Measurements from ENCODE around the gene THSD4.

Gene THSD4

DNA sequence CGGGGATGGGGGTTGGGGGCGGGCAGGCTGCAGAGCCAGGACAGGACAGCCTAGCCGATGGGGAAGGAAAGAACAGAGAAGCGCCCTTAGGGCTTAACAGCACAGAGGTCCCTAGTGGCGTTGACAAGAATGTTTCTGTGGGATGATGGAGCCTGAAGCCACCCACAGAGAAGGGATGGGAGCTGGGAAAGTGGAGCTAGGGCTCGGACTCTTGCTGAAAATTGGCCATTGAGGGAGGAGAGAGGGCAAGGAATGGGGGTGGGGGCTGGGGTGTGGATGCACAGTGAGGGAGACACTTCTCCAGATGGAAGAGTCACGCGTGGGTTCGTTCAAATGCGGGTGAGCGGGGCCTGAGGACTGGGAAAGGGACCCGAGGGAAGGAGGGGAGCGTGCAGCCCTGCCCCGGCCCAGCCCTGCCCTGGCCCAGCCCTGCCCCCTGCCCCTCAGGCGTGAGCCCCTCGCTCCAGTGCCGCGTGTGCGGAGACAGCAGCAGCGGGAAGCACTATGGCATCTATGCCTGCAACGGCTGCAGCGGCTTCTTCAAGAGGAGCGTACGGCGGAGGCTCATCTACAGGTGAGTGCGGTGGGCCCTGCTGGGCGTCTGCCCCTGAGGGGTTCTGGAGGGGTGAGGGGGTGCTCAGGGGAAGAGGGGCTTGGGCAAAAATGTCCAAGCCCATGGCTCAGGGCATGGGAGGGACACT is 695.9 kb downstream of the THSD4 start:
- DNase-seq: no peak
- in situ Hi-C loops (cut with MboI; ENCODE audit: low pct_unique_long_range_greater_than_20kb, low sequenced_read_pairs): no loop called here

DNA sequence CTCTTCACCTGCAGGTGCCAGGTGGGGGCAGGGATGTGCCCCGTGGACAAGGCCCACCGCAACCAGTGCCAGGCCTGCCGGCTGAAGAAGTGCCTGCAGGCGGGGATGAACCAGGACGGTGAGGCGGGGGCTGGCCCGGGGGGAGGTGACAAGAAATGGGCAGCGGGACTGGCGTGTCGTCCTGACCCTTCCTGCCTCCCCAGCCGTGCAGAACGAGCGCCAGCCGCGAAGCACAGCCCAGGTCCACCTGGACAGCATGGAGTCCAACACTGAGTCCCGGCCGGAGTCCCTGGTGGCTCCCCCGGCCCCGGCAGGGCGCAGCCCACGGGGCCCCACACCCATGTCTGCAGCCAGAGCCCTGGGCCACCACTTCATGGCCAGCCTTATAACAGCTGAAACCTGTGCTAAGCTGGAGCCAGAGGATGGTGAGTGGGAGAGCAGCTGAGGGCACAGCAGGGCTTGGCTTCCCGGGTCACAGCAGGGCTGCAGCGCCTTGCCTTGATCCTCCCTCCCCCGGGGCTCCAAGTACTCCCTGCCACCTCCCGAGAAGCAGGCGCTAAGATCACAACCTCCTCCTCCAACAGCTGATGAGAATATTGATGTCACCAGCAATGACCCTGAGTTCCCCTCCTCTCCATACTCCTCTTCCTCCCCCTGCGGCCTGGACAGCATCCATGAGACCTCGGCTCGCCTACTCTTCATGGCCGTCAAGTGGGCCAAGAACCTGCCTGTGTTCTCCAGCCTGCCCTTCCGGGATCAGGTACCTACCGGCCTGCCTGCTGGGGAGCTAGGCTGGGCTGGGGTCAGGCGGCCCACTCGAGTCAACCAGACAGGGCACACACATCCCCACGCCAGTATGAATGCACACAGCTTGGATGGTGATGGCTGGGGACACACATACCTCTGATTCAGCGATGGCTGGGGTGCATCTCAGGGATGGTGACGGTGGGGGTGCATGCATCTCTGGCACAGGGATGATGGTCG is 696.8 kb downstream of the THSD4 start:
- DNase-seq: no peak
- in situ Hi-C loops (cut with MboI; ENCODE audit: low pct_unique_long_range_greater_than_20kb, low sequenced_read_pairs): no loop called here

DNA sequence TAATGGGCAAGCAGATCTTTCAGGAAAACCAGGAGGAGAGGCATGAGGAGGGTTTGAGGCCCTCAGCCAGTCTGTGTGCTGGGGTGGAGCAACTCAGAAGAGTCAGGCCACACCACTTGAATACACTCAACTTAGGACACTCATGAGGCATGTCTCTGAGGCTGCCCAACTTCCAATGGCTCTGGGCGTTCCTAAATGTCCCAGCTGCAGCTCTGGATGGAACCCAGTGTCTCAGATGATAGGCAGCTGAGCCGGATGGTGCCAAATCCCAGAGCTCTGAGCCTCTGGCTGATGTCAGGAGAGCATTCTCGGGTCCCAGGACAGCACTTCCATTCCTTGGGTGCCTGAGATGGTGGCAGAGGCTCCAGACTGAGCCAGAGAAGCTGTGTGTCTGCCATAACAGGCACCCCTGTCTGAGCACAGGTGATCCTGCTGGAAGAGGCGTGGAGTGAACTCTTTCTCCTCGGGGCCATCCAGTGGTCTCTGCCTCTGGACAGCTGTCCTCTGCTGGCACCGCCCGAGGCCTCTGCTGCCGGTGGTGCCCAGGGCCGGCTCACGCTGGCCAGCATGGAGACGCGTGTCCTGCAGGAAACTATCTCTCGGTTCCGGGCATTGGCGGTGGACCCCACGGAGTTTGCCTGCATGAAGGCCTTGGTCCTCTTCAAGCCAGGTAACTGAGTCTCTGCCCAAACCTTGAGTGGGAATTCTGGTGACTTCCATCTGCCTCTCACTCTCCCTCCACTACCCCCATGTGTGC is 697.9 kb downstream of the THSD4 start:
- in situ Hi-C loops (cut with MboI; ENCODE audit: low pct_unique_long_range_greater_than_20kb, low sequenced_read_pairs): no loop called here
- DNase-seq: no peak

DNA sequence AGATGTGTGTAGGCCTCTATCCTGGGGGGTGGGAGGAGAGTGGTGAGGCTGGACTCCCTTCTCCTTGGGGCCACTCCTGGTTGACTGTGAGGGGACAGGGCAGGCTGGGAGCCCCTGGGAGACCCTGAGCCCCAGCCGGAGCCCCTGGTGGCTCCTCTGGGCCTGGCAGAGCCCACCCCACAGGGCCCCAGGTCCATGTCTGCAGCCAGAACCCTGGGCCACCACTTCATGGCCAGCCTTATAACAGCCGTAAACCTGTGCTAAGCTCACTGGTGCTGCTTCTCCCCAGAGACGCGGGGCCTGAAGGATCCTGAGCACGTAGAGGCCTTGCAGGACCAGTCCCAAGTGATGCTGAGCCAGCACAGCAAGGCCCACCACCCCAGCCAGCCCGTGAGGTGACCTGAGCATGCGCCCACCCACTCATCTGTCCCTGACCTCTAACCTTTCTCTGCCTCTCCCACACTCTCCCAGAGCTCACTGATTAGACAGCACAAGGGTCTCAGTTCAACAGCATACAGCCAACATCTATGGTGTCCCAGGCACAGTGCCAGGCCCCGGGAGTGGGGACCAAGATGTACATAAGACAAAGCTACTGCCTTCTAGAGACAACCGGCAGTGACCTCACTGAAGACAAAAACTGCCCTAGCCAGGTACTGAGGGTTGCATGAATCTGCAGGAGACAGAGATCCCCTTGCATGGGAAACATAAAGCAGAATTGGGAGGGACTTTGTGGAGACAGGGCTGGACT is 698.6 kb downstream of the THSD4 start:
- no peak for DNase-seq
- in situ Hi-C loops (cut with MboI; ENCODE audit: low pct_unique_long_range_greater_than_20kb, low sequenced_read_pairs): no loop called here

DNA sequence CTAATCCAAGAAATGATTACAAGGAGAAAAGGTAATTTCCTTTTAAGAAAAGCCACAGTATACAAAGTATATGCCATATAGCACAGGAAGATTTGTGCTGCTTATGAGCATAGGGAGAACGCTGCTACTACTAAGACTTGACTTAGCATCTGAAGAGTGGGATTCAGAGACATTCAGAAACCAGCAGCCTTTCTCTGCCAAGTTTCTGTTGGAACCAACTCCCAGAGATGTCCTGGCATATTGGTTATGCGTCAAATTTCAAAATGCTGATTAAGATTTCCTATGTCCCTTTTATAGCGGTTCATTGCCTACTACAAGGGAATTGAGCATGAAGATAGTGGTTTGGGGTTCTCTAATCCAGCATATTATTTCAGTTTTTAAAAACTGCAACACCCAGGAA is 700.0 kb downstream of the THSD4 start:
- DNase-seq: no peak
- in situ Hi-C loops (cut with MboI; ENCODE audit: low pct_unique_long_range_greater_than_20kb, low sequenced_read_pairs): no loop called here

DNA sequence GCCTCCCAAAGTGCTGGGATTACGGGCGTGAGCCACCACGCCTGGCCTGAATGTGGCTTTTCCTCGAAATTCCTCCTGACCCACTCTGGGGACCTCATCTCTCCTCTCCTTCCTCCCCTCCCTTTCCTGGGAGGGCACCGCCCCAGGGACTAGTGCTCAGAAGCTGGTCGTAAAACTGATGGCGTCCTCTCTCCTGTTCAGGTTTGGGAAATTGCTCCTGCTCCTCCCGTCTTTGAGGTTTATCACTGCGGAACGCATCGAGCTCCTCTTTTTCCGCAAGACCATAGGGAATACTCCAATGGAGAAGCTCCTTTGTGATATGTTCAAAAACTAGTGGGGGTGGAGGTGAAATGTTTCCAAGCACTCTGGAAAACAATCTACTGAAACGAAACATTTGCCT is 702.1 kb downstream of the THSD4 start:
- in situ Hi-C loops (cut with MboI; ENCODE audit: low pct_unique_long_range_greater_than_20kb, low sequenced_read_pairs): no loop called here
- DNase-seq: no peak

DNA sequence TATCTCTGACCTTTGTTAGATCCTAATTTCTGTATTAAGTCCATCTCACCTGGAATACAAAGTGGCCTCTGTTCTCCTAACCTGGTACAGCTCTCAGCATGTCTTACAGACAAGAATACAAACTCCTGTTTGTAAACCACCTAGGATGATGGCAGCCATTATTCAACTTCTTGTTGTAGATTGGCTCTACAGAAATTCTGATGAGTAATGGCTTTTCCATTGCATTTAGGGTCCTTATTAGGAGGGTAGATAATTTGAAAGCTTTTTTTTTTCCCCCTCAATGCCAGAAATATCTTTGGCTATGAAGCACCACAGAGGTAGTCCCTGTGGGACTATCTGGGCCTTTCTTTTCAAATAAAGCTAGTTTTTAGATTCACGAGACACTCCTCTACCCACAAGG is 704.9 kb downstream of the THSD4 start:
- in situ Hi-C loops (cut with MboI; ENCODE audit: low pct_unique_long_range_greater_than_20kb, low sequenced_read_pairs): no loop called here
- no peak for DNase-seq

DNA sequence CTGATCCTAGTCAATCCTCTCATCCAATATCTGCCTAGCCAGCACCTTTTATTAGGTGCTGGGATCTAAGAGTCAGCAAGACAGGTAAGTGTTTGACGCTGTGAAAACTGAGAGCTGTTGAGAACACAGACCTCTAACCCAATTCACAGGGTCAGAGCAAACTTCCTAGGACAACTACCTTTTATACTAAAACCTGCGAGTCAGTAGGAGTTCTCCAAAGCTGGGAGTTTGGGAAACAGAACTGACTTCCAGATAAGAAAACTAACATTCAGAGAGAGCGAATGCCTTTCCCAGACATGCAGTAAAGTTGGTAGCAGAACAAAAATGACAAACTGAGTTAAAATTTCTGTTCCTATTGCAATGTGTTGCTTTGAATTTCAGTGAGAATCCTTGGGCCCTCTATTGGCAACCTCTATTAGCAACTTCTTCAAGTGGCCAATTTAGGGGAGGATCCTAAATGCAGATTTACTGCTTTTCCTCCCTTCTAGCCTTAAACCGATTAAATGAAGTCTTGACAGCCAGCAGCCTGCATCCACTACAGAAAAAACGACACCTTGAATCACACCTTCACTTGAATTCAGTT is 706.4 kb downstream of the THSD4 start:
- in situ Hi-C loops (cut with MboI; ENCODE audit: low pct_unique_long_range_greater_than_20kb, low sequenced_read_pairs): no loop called here
- DNase-seq: no peak

DNA sequence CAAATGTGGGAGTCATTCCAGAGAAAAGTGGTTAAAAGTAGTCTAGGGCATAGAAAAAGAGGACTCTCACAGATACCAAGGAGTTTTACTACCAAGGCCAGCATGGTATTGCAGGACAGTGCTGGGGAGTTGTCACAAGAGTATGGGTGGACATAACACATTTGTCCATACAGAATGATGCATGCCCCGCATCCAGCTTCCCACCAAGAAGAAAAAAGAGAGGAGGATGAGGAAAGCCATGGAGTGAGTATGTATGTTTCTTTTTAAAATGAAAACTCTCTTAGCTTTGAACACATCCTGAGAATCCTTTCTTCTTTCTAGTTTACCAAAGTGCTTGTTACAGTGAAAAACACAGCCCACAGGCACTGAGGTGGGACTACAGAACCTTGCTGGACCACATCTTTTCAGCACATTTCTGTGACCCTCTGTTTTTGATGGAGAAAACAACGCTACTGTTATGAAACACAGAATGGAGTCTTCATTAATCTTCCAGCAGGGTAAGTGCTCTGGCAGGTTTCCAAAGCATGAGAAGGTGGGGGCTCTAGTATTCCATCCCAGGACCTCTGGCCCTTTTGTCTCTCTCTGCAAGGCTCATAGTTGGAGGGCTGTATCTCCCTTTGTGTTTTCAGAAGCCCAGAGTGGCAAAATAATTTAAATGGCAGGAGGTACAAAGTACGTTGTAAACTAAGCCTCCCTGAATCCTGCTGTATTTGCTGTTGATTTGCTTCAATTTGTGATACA is 707.8 kb downstream of the THSD4 start:
- in situ Hi-C loops (cut with MboI; ENCODE audit: low pct_unique_long_range_greater_than_20kb, low sequenced_read_pairs): no loop called here
- no peak for DNase-seq

DNA sequence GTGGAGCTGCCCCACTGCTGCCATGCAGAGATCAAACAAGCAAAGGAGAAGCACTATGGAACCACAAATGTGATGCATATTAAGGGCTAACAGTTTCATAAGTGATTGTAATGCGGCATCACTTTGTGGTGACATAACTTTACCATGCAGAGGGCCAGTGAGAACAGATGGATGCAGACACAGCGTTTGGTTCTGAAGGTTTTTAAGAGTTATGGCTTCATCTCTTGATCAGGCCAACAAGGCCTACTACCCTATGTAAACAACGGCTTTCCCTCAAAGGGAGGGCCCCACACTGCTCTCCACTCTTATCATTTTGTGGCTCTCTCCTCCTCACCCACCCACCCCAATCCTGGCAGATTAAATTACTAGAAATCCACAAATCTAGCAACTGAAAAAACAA is 708.5 kb downstream of the THSD4 start:
- no peak for DNase-seq
- in situ Hi-C loops (cut with MboI; ENCODE audit: low pct_unique_long_range_greater_than_20kb, low sequenced_read_pairs): no loop called here

DNA sequence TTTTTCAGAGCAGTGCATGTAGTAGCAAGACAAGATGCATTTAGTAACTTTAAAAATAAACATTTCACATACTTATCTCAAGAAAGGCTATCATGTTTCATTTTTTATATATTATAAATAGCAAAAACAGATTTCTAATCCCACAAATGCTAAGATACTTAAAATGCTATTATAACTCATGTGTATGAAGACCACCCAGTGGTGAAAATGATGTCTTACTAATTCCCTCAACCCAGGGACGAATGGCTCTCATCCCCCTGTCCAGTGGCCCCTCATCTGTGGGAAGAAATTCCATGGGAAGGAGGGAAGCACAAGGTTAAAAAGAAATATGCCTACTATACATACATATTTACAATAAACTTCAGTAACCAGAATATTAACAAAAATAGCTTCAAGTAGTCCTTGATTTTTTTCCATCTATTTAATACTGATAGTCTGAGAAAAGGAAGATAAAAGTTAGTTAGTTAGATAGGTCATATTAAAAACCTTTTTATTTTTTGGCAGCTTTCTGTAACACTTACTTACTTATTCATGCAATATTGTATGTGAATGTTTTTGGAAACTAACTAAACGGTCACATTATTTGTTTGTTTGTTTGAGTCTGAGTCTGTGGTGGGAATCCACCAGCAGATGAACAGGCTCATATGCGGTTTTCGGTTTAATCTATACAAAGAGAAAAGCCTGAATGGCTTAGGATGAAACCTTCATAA is 709.9 kb downstream of the THSD4 start:
- in situ Hi-C loops (cut with MboI; ENCODE audit: low pct_unique_long_range_greater_than_20kb, low sequenced_read_pairs): no loop called here

DNA sequence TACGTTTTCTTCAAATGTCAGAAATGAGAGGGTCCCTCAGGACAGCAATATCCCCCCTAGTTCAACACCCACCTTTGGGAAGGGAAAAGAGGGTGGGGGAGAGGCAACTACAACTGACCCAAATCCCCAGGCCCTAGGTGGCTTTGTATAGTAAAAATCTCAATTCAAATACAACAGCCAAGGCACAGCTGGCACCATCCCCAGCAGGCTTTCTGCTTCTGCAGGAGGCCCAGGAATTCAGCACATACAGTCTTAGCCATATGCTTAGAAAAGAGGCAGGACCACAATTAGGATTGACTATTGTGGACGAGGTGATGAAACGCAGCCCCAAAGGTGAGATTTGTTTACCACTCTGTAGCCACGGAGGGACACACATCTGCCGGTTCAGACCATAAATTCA is 710.9 kb downstream of the THSD4 start:
- in situ Hi-C loops (cut with MboI; ENCODE audit: low pct_unique_long_range_greater_than_20kb, low sequenced_read_pairs): no loop called here
- no peak for DNase-seq

More for the DNA sequence above, 709.9 kb downstream of the THSD4 start:
- DNase-seq: no peak

DNA sequence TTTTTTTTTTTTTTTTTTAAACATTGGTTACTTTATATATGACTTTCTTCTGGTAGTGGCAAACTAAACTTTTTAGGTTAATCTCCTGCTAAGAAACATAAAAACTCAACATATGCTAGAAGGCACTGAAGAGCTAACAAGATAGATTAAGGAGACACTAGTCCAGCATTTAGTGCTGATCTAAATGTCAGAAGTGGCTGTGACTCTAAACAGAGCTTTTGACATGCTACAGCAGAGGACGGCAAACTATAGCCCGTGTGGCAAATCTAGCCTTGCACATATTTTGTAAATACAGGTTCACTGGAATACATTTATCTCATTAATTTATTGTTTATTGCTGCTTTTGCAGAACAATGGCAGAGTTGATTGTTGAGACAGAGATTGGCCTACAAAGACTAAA is 715.7 kb downstream of the THSD4 start:
- in situ Hi-C loops (cut with MboI; ENCODE audit: low pct_unique_long_range_greater_than_20kb, low sequenced_read_pairs): no loop called here
- no peak for DNase-seq

All from KBM-7 (cell line).